ENCODE results near the gene GALNT3.
A peak's percentile ranks its signal among the peaks of the same experiment; 100 is the strongest.

Gene GALNT3

GRCh38 chr2:165796819-165797530, 2.9 kb upstream of the GALNT3 start:
- no peak overlapping the region for H3K4me3 ChIP-seq (ENCODE audit: insufficient read depth, low read depth, low read length)
- H3K27ac ChIP-seq (ENCODE audit: insufficient read depth, low read depth, low read length, poor library complexity, severe bottlenecking), result no peak overlapping the region
- no peaks in the 10 kb centered on the region for H3K4me1 ChIP-seq (ENCODE audit: control insufficient read depth, insufficient read depth, low read length)
- WGBS, 2 experiments, result 28 to 50% methylated on average over 3 of the region's 3 CpGs
- no peaks in the 10 kb centered on the region for H3K36me3 ChIP-seq (ENCODE audit: control insufficient read depth, insufficient read depth, low read length)
- no peaks in the 10 kb centered on the region for H3K9me3 ChIP-seq (ENCODE audit: control insufficient read depth, low read length)
- peaks cover 43% of the 10 kb centered on the region for H3K27me3 ChIP-seq (ENCODE audit: control insufficient read depth, insufficient read depth, low read length, poor library complexity, severe bottlenecking)

GRCh38 chr2:165796129-165796528, 2.1 kb upstream of the GALNT3 start:
- no peaks in the 10 kb centered on the region for H3K9me3 ChIP-seq (ENCODE audit: control insufficient read depth, low read length)
- H3K27me3 ChIP-seq (ENCODE audit: control insufficient read depth, insufficient read depth, low read length, poor library complexity, severe bottlenecking), result peaks cover 51% of the 10 kb centered on the region
- H3K36me3 ChIP-seq (ENCODE audit: control insufficient read depth, insufficient read depth, low read length), result no peaks in the 10 kb centered on the region
- H3K4me1 ChIP-seq (ENCODE audit: control insufficient read depth, insufficient read depth, low read length), result no peaks in the 10 kb centered on the region
- 70 to 88% methylated on average over 1 of the region's 1 CpG for WGBS, 2 experiments
- H3K4me3 ChIP-seq (ENCODE audit: insufficient read depth, low read depth, low read length), result no peak overlapping the region
- no peak overlapping the region for H3K27ac ChIP-seq (ENCODE audit: insufficient read depth, low read depth, low read length, poor library complexity, severe bottlenecking)

DNA sequence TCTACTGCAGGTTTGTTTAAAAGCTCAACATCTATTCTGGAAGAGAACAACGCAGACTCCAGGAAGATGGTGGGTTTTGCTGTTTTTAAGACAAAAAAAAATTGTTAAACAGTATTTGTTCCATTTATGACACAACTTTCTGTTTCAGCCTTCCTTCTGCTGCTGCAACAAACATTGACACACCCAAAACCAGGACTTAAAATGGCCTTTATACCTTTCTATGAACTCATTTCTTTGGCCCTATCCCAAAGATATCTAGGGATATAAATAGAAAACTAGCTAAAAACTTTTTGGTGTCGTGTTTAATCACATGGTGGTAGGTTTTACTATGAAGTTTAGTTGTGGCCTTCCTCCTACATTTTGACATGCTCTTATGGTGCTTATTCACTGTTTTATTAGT, 964 bp upstream of the GALNT3 start:
- Histone ChIP-seq H3K4me1 (ENCODE audit: control insufficient read depth, insufficient read depth, low read length) (no peaks in the 10 kb centered on the region), H3K9me3 (ENCODE audit: control insufficient read depth, low read length) (no peaks in the 10 kb centered on the region), H3K4me3 (ENCODE audit: insufficient read depth, low read depth, low read length) (no peak overlapping the region), H3K27me3 (ENCODE audit: control insufficient read depth, insufficient read depth, low read length, poor library complexity, severe bottlenecking) (peaks cover 51% of the 10 kb centered on the region), H3K36me3 (ENCODE audit: control insufficient read depth, insufficient read depth, low read length) (no peaks in the 10 kb centered on the region), H3K27ac (ENCODE audit: insufficient read depth, low read depth, low read length, poor library complexity, severe bottlenecking) (no peak overlapping the region)
- 84 to 89% methylated on average over 2 of the region's 2 CpGs for WGBS, 2 experiments

DNA sequence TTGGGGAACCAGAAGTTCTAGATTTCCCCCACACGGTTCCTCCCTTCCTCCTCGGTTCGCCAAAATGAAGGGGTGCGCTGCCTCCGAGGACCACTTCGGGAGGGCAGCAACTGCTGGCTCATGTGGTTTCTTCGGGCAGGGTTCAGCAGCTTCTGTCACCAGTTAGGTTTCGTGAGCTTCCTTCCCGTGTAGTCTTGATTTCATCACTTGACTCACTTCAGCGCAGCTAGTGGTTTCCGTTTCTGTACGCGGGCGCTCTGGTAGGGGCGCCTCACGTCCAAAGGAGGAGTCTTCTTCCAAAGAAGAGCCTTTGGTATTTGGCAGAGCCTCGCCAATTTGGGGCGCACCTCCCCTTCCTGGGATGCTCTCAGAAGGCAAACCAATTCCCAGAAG, 485 bp upstream of the GALNT3 start:
- Histone ChIP-seq H3K4me3 (ENCODE audit: insufficient read depth, low read depth, low read length) (peak overlapping the region; percentile 42), H3K27ac (ENCODE audit: insufficient read depth, low read depth, low read length, poor library complexity, severe bottlenecking) (no peak overlapping the region), H3K27me3 (ENCODE audit: control insufficient read depth, insufficient read depth, low read length, poor library complexity, severe bottlenecking) (peaks cover 51% of the 10 kb centered on the region), H3K4me1 (ENCODE audit: control insufficient read depth, insufficient read depth, low read length) (no peaks in the 10 kb centered on the region), H3K9me3 (ENCODE audit: control insufficient read depth, low read length) (no peaks in the 10 kb centered on the region), H3K36me3 (ENCODE audit: control insufficient read depth, insufficient read depth, low read length) (no peaks in the 10 kb centered on the region)
- 54 to 57% methylated on average over 18 of the region's 18 CpGs for whole genome bisulfite sequencing, 2 experiments

GRCh38 chr2:165793161-165793778, 777 bp downstream of the GALNT3 start:
- Histone ChIP-seq H3K9me3 (ENCODE audit: control insufficient read depth, low read length) (no peaks in the 10 kb centered on the region), H3K27me3 (ENCODE audit: control insufficient read depth, insufficient read depth, low read length, poor library complexity, severe bottlenecking) (peaks cover 51% of the 10 kb centered on the region), H3K27ac (ENCODE audit: insufficient read depth, low read depth, low read length, poor library complexity, severe bottlenecking) (no peak overlapping the region), H3K36me3 (ENCODE audit: control insufficient read depth, insufficient read depth, low read length) (no peaks in the 10 kb centered on the region), H3K4me1 (ENCODE audit: control insufficient read depth, insufficient read depth, low read length) (no peaks in the 10 kb centered on the region), H3K4me3 (ENCODE audit: insufficient read depth, low read depth, low read length) (peak overlapping the region; percentile 42)
- WGBS, 2 experiments, result 4% methylated on average over 35 of the region's 35 CpGs

DNA sequence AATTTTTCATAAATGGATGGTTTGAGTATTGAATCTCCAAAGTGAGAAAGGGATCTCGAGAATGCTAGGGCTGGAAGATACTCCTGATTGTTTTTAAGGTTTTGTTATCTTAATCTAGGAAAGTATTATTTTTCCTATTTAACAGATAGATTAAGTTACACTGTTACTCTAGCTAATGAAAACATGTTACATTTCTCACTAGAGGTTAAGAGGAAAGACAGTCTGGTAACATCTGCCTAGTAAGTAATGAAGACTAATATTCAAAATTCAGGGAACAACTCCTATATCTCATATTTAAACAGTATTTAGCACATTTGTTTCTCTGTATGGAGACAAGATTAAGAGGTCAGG, 2.0 kb downstream of the GALNT3 start:
- Histone ChIP-seq H3K36me3 (ENCODE audit: control insufficient read depth, insufficient read depth, low read length) (no peaks in the 10 kb centered on the region), H3K9me3 (ENCODE audit: control insufficient read depth, low read length) (no peaks in the 10 kb centered on the region), H3K4me1 (ENCODE audit: control insufficient read depth, insufficient read depth, low read length) (no peaks in the 10 kb centered on the region), H3K4me3 (ENCODE audit: insufficient read depth, low read depth, low read length) (no peak overlapping the region), H3K27me3 (ENCODE audit: control insufficient read depth, insufficient read depth, low read length, poor library complexity, severe bottlenecking) (peaks cover 51% of the 10 kb centered on the region), H3K27ac (ENCODE audit: insufficient read depth, low read depth, low read length, poor library complexity, severe bottlenecking) (no peak overlapping the region)
- 38 to 86% methylated on average over 1 of the region's 1 CpG for WGBS, 2 experiments

- H3K4me3 ChIP-seq (ENCODE audit: insufficient read depth, low read depth, low read length), result no peak overlapping the region
- H3K4me1 ChIP-seq (ENCODE audit: control insufficient read depth, insufficient read depth, low read length), result no peaks in the 10 kb centered on the region
- peaks cover 51% of the 10 kb centered on the region for H3K27me3 ChIP-seq (ENCODE audit: control insufficient read depth, insufficient read depth, low read length, poor library complexity, severe bottlenecking)
- H3K9me3 ChIP-seq (ENCODE audit: control insufficient read depth, low read length), result no peaks in the 10 kb centered on the region
- no peak overlapping the region for H3K27ac ChIP-seq (ENCODE audit: insufficient read depth, low read depth, low read length, poor library complexity, severe bottlenecking)
- no peaks in the 10 kb centered on the region for H3K36me3 ChIP-seq (ENCODE audit: control insufficient read depth, insufficient read depth, low read length)
- WGBS, 2 experiments, result 80 to 90% methylated on average over 1 of the region's 2 CpGs
Measured at GRCh38 chr2:165791421-165792103, 2.5 kb downstream of the GALNT3 start.

DNA sequence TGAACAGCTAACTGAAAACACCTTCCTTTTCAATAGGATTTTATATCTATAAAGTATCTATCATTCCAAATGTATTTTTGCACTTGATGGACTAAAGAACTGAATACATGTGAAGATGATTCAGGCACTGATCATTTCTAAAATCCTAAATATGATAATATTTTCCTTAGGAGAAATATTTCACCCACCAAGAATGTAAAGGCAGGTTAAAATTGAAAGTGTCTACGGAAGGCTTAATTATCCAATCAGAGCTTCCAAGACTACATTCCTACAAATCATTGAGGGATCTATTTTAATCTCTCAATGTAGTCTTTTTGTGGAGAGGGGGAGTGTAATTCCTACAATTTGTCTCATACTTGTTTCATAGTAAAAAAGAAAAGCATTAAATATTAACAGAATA, 3.6 kb downstream of the GALNT3 start:
- Histone ChIP-seq H3K27ac (ENCODE audit: insufficient read depth, low read depth, low read length, poor library complexity, severe bottlenecking) (no peak overlapping the region), H3K36me3 (ENCODE audit: control insufficient read depth, insufficient read depth, low read length) (no peaks in the 10 kb centered on the region), H3K4me1 (ENCODE audit: control insufficient read depth, insufficient read depth, low read length) (no peaks in the 10 kb centered on the region), H3K27me3 (ENCODE audit: control insufficient read depth, insufficient read depth, low read length, poor library complexity, severe bottlenecking) (peaks cover 43% of the 10 kb centered on the region), H3K4me3 (ENCODE audit: insufficient read depth, low read depth, low read length) (no peak overlapping the region), H3K9me3 (ENCODE audit: control insufficient read depth, low read length) (no peaks in the 10 kb centered on the region)
- WGBS, 2 experiments, result no CpG with 5 or more reads among the region's 1 CpG

GRCh38 chr2:165787334-165787733, 6.7 kb downstream of the GALNT3 start:
- Histone ChIP-seq H3K9me3 (ENCODE audit: control insufficient read depth, low read length) (no peaks in the 10 kb centered on the region), H3K27ac (ENCODE audit: insufficient read depth, low read depth, low read length, poor library complexity, severe bottlenecking) (no peak overlapping the region), H3K27me3 (ENCODE audit: control insufficient read depth, insufficient read depth, low read length, poor library complexity, severe bottlenecking) (peaks cover 12% of the 10 kb centered on the region), H3K36me3 (ENCODE audit: control insufficient read depth, insufficient read depth, low read length) (no peaks in the 10 kb centered on the region), H3K4me1 (ENCODE audit: control insufficient read depth, insufficient read depth, low read length) (no peaks in the 10 kb centered on the region), H3K4me3 (ENCODE audit: insufficient read depth, low read depth, low read length) (no peak overlapping the region)
- 98 to 100% methylated on average over 1 of the region's 1 CpG for WGBS, 2 experiments

DNA sequence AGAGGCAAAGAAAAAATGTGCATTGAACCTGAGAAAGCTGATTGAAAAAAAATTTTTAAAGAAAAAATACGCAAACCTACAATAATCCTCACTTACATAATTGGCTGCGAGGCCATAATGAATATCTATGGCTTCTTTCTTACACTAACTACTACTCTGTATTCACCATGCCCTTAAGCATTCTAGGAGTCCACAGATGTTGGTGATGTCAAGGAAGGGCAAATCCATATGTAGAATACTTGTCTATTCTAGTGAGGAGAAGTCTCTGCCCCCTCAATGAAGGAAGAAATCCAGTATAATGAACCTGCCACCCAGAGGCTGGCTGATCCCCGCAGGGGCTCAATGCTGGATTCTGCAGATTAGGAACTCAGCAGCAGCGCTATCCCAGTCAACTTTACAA, 14.3 kb downstream of the GALNT3 start:
- 94% methylated on average over 4 of the region's 4 CpGs for WGBS, 2 experiments
- Histone ChIP-seq H3K27ac (ENCODE audit: insufficient read depth, low read depth, low read length, poor library complexity, severe bottlenecking) (no peak overlapping the region), H3K4me1 (ENCODE audit: control insufficient read depth, insufficient read depth, low read length) (no peaks in the 10 kb centered on the region), H3K9me3 (ENCODE audit: control insufficient read depth, low read length) (no peaks in the 10 kb centered on the region), H3K27me3 (ENCODE audit: control insufficient read depth, insufficient read depth, low read length, poor library complexity, severe bottlenecking) (no peaks in the 10 kb centered on the region), H3K4me3 (ENCODE audit: insufficient read depth, low read depth, low read length) (no peak overlapping the region), H3K36me3 (ENCODE audit: control insufficient read depth, insufficient read depth, low read length) (no peaks in the 10 kb centered on the region)

All from ectodermal cell (in vitro differentiated cells).